ENCODE measurements around the gene CSAD. TPM values are rescaled to one million over a fixed set of nuclear protein-coding genes. Genes with fewer than 3 reads are reported as not detected.

CSAD gene
- total and polyA plus RNA-seq, 2 of the 13 experiments (the other 11 are each of a cell fraction or from before 2014, with no cell fraction given): 7.2 to 23.5 TPM

GRCh38 chr12:53145383-53146260, 35.1 kb downstream of the CSAD start (continued):
- TF ChIP-seq, protein P1, sequence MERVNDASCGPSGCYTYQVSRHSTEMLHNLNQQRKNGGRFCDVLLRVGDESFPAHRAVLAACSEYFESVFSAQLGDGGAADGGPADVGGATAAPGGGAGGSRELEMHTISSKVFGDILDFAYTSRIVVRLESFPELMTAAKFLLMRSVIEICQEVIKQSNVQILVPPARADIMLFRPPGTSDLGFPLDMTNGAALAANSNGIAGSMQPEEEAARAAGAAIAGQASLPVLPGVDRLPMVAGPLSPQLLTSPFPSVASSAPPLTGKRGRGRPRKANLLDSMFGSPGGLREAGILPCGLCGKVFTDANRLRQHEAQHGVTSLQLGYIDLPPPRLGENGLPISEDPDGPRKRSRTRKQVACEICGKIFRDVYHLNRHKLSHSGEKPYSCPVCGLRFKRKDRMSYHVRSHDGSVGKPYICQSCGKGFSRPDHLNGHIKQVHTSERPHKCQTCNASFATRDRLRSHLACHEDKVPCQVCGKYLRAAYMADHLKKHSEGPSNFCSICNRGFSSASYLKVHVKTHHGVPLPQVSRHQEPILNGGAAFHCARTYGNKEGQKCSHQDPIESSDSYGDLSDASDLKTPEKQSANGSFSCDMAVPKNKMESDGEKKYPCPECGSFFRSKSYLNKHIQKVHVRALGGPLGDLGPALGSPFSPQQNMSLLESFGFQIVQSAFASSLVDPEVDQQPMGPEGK (CRISPR knock-in tag; IDR thresholded peaks at IDR 0.05): no peak
- TF ChIP-seq ZNF496 (CRISPR knock-in tag; IDR thresholded peaks at IDR 0.05; ENCODE audit: insufficient replicate concordance) (no peak), SMAD9 (CRISPR knock-in tag; IDR thresholded peaks at IDR 0.05) (no peak), ZMYM2 (CRISPR knock-in tag; IDR thresholded peaks at IDR 0.05) (peak; percentile 77), PHF20 (CRISPR knock-in tag; IDR thresholded peaks at IDR 0.05) (no peak), KLF9 (CRISPR knock-in tag; IDR thresholded peaks at IDR 0.05; ENCODE audit: low read depth) (no peak), SAP130 (CRISPR knock-in tag; IDR thresholded peaks at IDR 0.05; ENCODE audit: low read depth) (peak; percentile 54), HDAC2 (CRISPR knock-in tag; IDR thresholded peaks at IDR 0.05) (no peak), HDAC6 (IDR thresholded peaks at IDR 0.05; ENCODE audit: low read depth, low read length) (no peak), TOPORS (CRISPR knock-in tag; IDR thresholded peaks at IDR 0.05) (no peak), PAWR (CRISPR knock-in tag; IDR thresholded peaks at IDR 0.05; ENCODE audit: borderline replicate concordance) (no peak), PHF8 (CRISPR knock-in tag; IDR thresholded peaks at IDR 0.05) (no peak), EZH2 (conservative IDR thresholded peaks at IDR 0.05; ENCODE audit: low read depth, low read length) (no peak), YEATS2 (CRISPR knock-in tag; IDR thresholded peaks at IDR 0.05; ENCODE audit: borderline replicate concordance) (no peak; the same call in 1 of the 2 replicates), EED (CRISPR knock-in tag; IDR thresholded peaks at IDR 0.05) (no peak), GATA4 (IDR thresholded peaks at IDR 0.05; ENCODE audit: borderline replicate concordance, low read depth) (no peak), ARHGAP35 (CRISPR knock-in tag; IDR thresholded peaks at IDR 0.05; ENCODE audit: borderline replicate concordance) (no peak), NFE2 (CRISPR knock-in tag; IDR thresholded peaks at IDR 0.05) (no peak), ZNF652 (CRISPR knock-in tag; IDR thresholded peaks at IDR 0.05; ENCODE audit: borderline replicate concordance, low read depth) (peak; percentile 63; the same call in 1 of the 2 replicates), SOX6 (IDR thresholded peaks at IDR 0.05) (no peak), SOX6 (CRISPR knock-in tag; IDR thresholded peaks at IDR 0.05) (peak; percentile 74), ZNF317 (CRISPR knock-in tag; IDR thresholded peaks at IDR 0.05) (0 out of 2 replicates have a peak, but pooled peaks have one; percentile 56), MAFG (CRISPR knock-in tag; IDR thresholded peaks at IDR 0.05) (no peak), ZNF776 (CRISPR knock-in tag; IDR thresholded peaks at IDR 0.05) (no peak), ZNF441 (CRISPR knock-in tag; IDR thresholded peaks at IDR 0.05; ENCODE audit: borderline replicate concordance) (no peak)
- TF ChIP-seq, protein P2, sequence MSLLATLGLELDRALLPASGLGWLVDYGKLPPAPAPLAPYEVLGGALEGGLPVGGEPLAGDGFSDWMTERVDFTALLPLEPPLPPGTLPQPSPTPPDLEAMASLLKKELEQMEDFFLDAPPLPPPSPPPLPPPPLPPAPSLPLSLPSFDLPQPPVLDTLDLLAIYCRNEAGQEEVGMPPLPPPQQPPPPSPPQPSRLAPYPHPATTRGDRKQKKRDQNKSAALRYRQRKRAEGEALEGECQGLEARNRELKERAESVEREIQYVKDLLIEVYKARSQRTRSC (CRISPR knock-in tag; IDR thresholded peaks at IDR 0.05; ENCODE audit: low read depth): no peak
- TF ChIP-seq, protein P3, sequence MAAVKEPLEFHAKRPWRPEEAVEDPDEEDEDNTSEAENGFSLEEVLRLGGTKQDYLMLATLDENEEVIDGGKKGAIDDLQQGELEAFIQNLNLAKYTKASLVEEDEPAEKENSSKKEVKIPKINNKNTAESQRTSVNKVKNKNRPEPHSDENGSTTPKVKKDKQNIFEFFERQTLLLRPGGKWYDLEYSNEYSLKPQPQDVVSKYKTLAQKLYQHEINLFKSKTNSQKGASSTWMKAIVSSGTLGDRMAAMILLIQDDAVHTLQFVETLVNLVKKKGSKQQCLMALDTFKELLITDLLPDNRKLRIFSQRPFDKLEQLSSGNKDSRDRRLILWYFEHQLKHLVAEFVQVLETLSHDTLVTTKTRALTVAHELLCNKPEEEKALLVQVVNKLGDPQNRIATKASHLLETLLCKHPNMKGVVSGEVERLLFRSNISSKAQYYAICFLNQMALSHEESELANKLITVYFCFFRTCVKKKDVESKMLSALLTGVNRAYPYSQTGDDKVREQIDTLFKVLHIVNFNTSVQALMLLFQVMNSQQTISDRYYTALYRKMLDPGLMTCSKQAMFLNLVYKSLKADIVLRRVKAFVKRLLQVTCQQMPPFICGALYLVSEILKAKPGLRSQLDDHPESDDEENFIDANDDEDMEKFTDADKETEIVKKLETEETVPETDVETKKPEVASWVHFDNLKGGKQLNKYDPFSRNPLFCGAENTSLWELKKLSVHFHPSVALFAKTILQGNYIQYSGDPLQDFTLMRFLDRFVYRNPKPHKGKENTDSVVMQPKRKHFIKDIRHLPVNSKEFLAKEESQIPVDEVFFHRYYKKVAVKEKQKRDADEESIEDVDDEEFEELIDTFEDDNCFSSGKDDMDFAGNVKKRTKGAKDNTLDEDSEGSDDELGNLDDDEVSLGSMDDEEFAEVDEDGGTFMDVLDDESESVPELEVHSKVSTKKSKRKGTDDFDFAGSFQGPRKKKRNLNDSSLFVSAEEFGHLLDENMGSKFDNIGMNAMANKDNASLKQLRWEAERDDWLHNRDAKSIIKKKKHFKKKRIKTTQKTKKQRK (IDR thresholded peaks at IDR 0.05; ENCODE audit: low read length): no peak

All from HepG2 (cell line).